SHP77 (cell line): Measurements from ENCODE around the gene SLIT3.

ENCODE experiments used
- DNase-seq, 2 experiments: peaks; one replicate each; lab custom pipeline; 2025; lab: John Stamatoyannopoulos, UW

SLIT3 gene

GRCh38 chr5:169299191-169299662, 1.7 kb downstream of the SLIT3 start:
- no peak for DNase-seq

- no peak for DNase-seq
These were observed 2.7 kb downstream of the SLIT3 start for GRCh38 chr5:169298193-169298592.

- DNase-seq, result no peak
These were observed 4.4 kb downstream of the SLIT3 start for GRCh38 chr5:169296419-169297143.

GRCh38 chr5:169295306-169295705, 5.6 kb downstream of the SLIT3 start:
- DNase-seq, result no peak

- no peak for DNase-seq
These were observed 6.3 kb downstream of the SLIT3 start for GRCh38 chr5:169294621-169295020.

- no peak for DNase-seq
These were observed 9.1 kb downstream of the SLIT3 start for GRCh38 chr5:169291877-169292276.

GRCh38 chr5:169290895-169291294, 10.0 kb downstream of the SLIT3 start:
- DNase-seq, result no peak

GRCh38 chr5:169289520-169289919, 11.4 kb downstream of the SLIT3 start:
- DNase-seq, result no peak

- no peak for DNase-seq
These were observed 12.6 kb downstream of the SLIT3 start for GRCh38 chr5:169288066-169288930.

GRCh38 chr5:169287529-169287928, 13.4 kb downstream of the SLIT3 start:
- DNase-seq, result no peak

GRCh38 chr5:169286572-169287300, 14.2 kb downstream of the SLIT3 start:
- DNase-seq, result no peak

GRCh38 chr5:169283887-169284286, 17.1 kb downstream of the SLIT3 start:
- no peak for DNase-seq

GRCh38 chr5:169281625-169282024, 19.3 kb downstream of the SLIT3 start:
- no peak for DNase-seq

- DNase-seq, result no peak
These were observed 20.2 kb downstream of the SLIT3 start for GRCh38 chr5:169280696-169281095.

- DNase-seq, result no peak
These were observed 20.7 kb downstream of the SLIT3 start for GRCh38 chr5:169280286-169280685.

GRCh38 chr5:169279125-169279524, 21.8 kb downstream of the SLIT3 start:
- no peak for DNase-seq

- no peak for DNase-seq
These were observed 27.1 kb downstream of the SLIT3 start for GRCh38 chr5:169273881-169274280.

- DNase-seq, result no peak
These were observed 27.5 kb downstream of the SLIT3 start for GRCh38 chr5:169273451-169273850.

GRCh38 chr5:169272731-169273427, 28.1 kb downstream of the SLIT3 start:
- no peak for DNase-seq

GRCh38 chr5:169272111-169272510, 28.8 kb downstream of the SLIT3 start:
- no peak for DNase-seq

GRCh38 chr5:169270827-169271226, 30.1 kb downstream of the SLIT3 start:
- DNase-seq, result no peak

- no peak for DNase-seq
These were observed 32.9 kb downstream of the SLIT3 start for GRCh38 chr5:169268019-169268418.
